HepG2 (cell line): ENCODE measurements around the gene PTPA. TPM values are rescaled to one million over a fixed set of nuclear protein-coding genes. Genes with fewer than 3 reads are reported as not detected.

Source experiments
- CENPT ChIP-seq: sonication (generic); formaldehyde crosslinking; IDR thresholded peaks from 2 replicates; pipeline ENCODE4 v1.8.0; 2022; ENCODE audit warnings: low read depth, mild to moderate bottlenecking, moderate library complexity, missing genetic modification reagents
- GABPA ChIP-seq, 2 experiments: IDR thresholded peaks; 2 replicates each; pipeline ENCODE4 v1.6.1; 2011 to 2016; ENCODE audit warnings: low read depth in 2 of 2, low read length in 1 of 2, missing biosample characterization in 1 of 2, missing genetic modification characterization in 1 of 2
- HOXA9 ChIP-seq: sonication (generic); formaldehyde crosslinking; IDR thresholded peaks from 2 replicates; pipeline ENCODE4 v1.8.1; 2022; ENCODE audit warnings: missing genetic modification reagents, mild to moderate bottlenecking, moderate library complexity, borderline replicate concordance
- LCORL ChIP-seq, 2 experiments: fragments of 450-650 bp in 1 of 2; sonication (generic) in 1 of 2; formaldehyde crosslinking in 1 of 2; IDR thresholded peaks; 2 replicates each; pipeline versions ENCODE4 v1.5.0 to v1.6.1; 2017 to 2020; ENCODE audit warnings: antibody characterized with exemption in 1 of 2, missing genetic modification reagents in 1 of 2
- MAZ ChIP-seq, 2 experiments: sonication (generic) in 1 of 2; formaldehyde crosslinking in 1 of 2; IDR thresholded peaks; 2 replicates each; pipeline versions ENCODE4 v1.5.0 to v1.6.1; 2012 to 2020; ENCODE audit warnings: low read depth in 2 of 2, mild to moderate bottlenecking in 2 of 2, borderline replicate concordance in 1 of 2, improper control_type of control experiment in 1 of 2, low read length in 1 of 2, missing genetic modification reagents in 1 of 2, moderate library complexity in 1 of 2
- MXI1 ChIP-seq: IDR thresholded peaks from 3 replicates; pipeline ENCODE4 v1.6.1; 2012; ENCODE audit warnings: low read depth, low read length, inconsistent platforms, borderline replicate concordance
- NR2F6 ChIP-seq, 2 experiments: IDR thresholded peaks; 2 replicates each; pipeline ENCODE4 v1.6.1; 2016; ENCODE audit warnings: antibody characterized with exemption in 1 of 2, mild to moderate bottlenecking in 1 of 2
- PHF20 ChIP-seq: sonication (generic); formaldehyde crosslinking; IDR thresholded peaks from 2 replicates; pipeline ENCODE4 v1.5.0; 2020; ENCODE audit warnings: mild to moderate bottlenecking, missing genetic modification reagents
- PHF21A ChIP-seq: sonication (generic); formaldehyde crosslinking; IDR thresholded peaks from 2 replicates; pipeline ENCODE4 v1.5.0; 2020; ENCODE audit warnings: mild to moderate bottlenecking, missing genetic modification reagents
- PHF8 ChIP-seq: sonication (generic); formaldehyde crosslinking; IDR thresholded peaks from 2 replicates; pipeline ENCODE4 v1.5.0; 2020; ENCODE audit warnings: missing genetic modification reagents
- RBFOX2 ChIP-seq: fragments of 200-400 bp; formaldehyde crosslinking; IDR thresholded peaks from 2 replicates; pipeline ENCODE4 v1.6.1; 2017; ENCODE audit warnings: low read depth, mild to moderate bottlenecking, low read length
- SAP130 ChIP-seq: IDR thresholded peaks from 2 replicates; pipeline ENCODE4 v1.6.1; 2016; ENCODE audit warnings: low read depth
- SIN3A ChIP-seq: IDR thresholded peaks from 2 replicates; pipeline ENCODE4 v1.6.1; 2011; ENCODE audit warnings: low read depth, mild to moderate bottlenecking, control low read depth, low read length, borderline replicate concordance
- SOX5 ChIP-seq: IDR thresholded peaks from 2 replicates; pipeline ENCODE4 v1.6.1; 2016; ENCODE audit warnings: borderline replicate concordance
- SP1 ChIP-seq, 2 experiments: fragments of 450-650 bp in 1 of 2; sonication (generic) in 1 of 2; formaldehyde crosslinking in 1 of 2; IDR thresholded peaks; 2 replicates each; pipeline versions ENCODE4 v1.4.0 to v1.6.1; 2016 to 2020; ENCODE audit warnings: missing genetic modification reagents in 1 of 2
- TAF1 ChIP-seq: sonication (generic); formaldehyde crosslinking; IDR thresholded peaks from 2 replicates; pipeline ENCODE4 v1.4.0; 2020; ENCODE audit warnings: missing genetic modification reagents
- THAP11 ChIP-seq: IDR thresholded peaks from 2 replicates; pipeline ENCODE4 v1.6.1; 2016; ENCODE audit warnings: missing biosample characterization, missing genetic modification reagents
- ZNF232 ChIP-seq: sonication (generic); formaldehyde crosslinking; IDR thresholded peaks from 2 replicates; pipeline ENCODE4 v1.4.0; 2020; ENCODE audit warnings: missing genetic modification reagents, borderline replicate concordance
- ZNF253 ChIP-seq: sonication (generic); formaldehyde crosslinking; IDR thresholded peaks from 2 replicates; pipeline ENCODE4 v1.8.0; 2022; ENCODE audit warnings: mild to moderate bottlenecking, missing genetic modification reagents, borderline replicate concordance
- ZNF343 ChIP-seq: sonication (generic); formaldehyde crosslinking; IDR thresholded peaks from 2 replicates; pipeline ENCODE4 v1.4.0; 2020; ENCODE audit warnings: mild to moderate bottlenecking, missing genetic modification reagents
- polyA plus RNA-seq, 8 experiments: library from polyadenylated mRNA; depleted of rRNA in 3 of 8; stranded (reverse) in 7 of 8; unstranded in 1 of 8; fragments of >200 nt; fragmentation: Illumina TruSeq in 4 of 8; extraction: Trizol in 4 of 8; gene quantifications; 2 replicates each; pipeline versions ENCODE4 v1.2.1 to v1.2.3, GENCODE V29; 2011 to 2016; ENCODE audit warnings: low read depth in 4 of 8, missing spikeins in 1 of 8, mixed read lengths in 1 of 8; ENCODE audit not compliant: insufficient read depth in 1 of 8
- total RNA-seq, 5 experiments: library from RNA; depleted of rRNA; stranded (reverse); fragments of >200 nt; fragmentation: Illumina TruSeq; extraction: Trizol; gene quantifications; 2 replicates each; pipeline ENCODE4 v1.2.3, GENCODE V29; 2016; ENCODE audit warnings: low read depth in 1 of 5
- TF ChIP-seq, protein P1 (sequence below): sonication (generic); formaldehyde crosslinking; IDR thresholded peaks from 2 replicates; pipeline ENCODE4 v1.4.0; 2020; ENCODE audit warnings: missing genetic modification reagents
- TF ChIP-seq, protein P2 (sequence below): sonication (generic); formaldehyde crosslinking; conservative IDR thresholded peaks from 2 replicates; pipeline ENCODE4 v1.4.0; 2020; ENCODE audit warnings: missing genetic modification reagents
- TF ChIP-seq, protein P3 (sequence below): sonication (generic); formaldehyde crosslinking; IDR thresholded peaks from 2 replicates; pipeline ENCODE4 v1.4.0; 2020; ENCODE audit warnings: missing genetic modification reagents

Gene PTPA
- total and polyA plus RNA-seq, 2 of the 13 experiments (the other 11 are each of a cell fraction or from before 2014, with no cell fraction given), result 79.3 to 105 TPM

DNA sequence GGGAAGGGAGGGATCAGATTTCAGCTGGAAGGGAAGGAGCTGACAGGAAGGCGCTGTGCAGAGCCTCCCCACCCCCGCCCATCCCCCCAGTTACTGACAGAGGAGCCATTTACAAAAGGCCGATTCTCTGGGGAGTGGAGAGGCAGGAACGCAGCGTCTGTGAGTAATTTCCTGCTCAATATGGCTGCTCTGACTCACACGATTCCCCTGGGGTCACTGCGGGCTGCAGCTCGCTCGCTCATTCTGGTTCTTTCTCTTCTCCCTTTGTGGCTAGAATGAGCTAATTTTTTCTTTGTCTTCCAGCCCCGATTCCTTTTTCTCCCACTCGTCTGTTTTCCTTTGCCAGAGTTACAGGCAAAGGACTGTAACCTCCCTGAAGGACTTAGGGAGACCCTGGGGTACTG lies 28.8 kb downstream of the PTPA start (continued):
- TF ChIP-seq SOX5 (CRISPR knock-in tag), result peak; percentile 8; the same call in 1 of the 2 replicates
- peak; percentile 52; the same call in 1 of the 2 replicates for TF ChIP-seq SIN3A
- TF ChIP-seq SAP130 (CRISPR knock-in tag), result peak; percentile 70
- TF ChIP-seq RBFOX2, result peak; percentile 64
- no peak for TF ChIP-seq ZNF253 (CRISPR knock-in tag)
- TF ChIP-seq HOXA9 (CRISPR knock-in tag), result no peak
- TF ChIP-seq LCORL (IDR thresholded peaks at IDR 0.05), result 0 out of 2 replicates have a peak, but pooled peaks have one; percentile 44
- no peak for TF ChIP-seq LCORL (CRISPR knock-in tag; IDR thresholded peaks at IDR 0.05)
- TF ChIP-seq TAF1 (CRISPR knock-in tag), result peak; percentile 66; the same call in 1 of the 2 replicates
- TF ChIP-seq, protein P1, sequence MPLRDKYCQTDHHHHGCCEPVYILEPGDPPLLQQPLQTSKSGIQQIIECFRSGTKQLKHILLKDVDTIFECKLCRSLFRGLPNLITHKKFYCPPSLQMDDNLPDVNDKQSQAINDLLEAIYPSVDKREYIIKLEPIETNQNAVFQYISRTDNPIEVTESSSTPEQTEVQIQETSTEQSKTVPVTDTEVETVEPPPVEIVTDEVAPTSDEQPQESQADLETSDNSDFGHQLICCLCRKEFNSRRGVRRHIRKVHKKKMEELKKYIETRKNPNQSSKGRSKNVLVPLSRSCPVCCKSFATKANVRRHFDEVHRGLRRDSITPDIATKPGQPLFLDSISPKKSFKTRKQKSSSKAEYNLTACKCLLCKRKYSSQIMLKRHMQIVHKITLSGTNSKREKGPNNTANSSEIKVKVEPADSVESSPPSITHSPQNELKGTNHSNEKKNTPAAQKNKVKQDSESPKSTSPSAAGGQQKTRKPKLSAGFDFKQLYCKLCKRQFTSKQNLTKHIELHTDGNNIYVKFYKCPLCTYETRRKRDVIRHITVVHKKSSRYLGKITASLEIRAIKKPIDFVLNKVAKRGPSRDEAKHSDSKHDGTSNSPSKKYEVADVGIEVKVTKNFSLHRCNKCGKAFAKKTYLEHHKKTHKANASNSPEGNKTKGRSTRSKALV (CRISPR knock-in tag), result peak; percentile 18; the same call in 1 of the 2 replicates
- 0 out of 2 replicates have a peak, but pooled peaks have one; percentile 28 for TF ChIP-seq PHF20 (CRISPR knock-in tag)
- TF ChIP-seq, protein P2, sequence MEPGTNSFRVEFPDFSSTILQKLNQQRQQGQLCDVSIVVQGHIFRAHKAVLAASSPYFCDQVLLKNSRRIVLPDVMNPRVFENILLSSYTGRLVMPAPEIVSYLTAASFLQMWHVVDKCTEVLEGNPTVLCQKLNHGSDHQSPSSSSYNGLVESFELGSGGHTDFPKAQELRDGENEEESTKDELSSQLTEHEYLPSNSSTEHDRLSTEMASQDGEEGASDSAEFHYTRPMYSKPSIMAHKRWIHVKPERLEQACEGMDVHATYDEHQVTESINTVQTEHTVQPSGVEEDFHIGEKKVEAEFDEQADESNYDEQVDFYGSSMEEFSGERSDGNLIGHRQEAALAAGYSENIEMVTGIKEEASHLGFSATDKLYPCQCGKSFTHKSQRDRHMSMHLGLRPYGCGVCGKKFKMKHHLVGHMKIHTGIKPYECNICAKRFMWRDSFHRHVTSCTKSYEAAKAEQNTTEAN (CRISPR knock-in tag), result 0 out of 2 replicates have a peak, but pooled peaks have one; percentile 22
- peak; percentile 42 for TF ChIP-seq GABPA (IDR thresholded peaks at IDR 0.05; ENCODE audit: low read depth, low read length)
- TF ChIP-seq GABPA (CRISPR knock-in tag; IDR thresholded peaks at IDR 0.05; ENCODE audit: low read depth), result peak; percentile 73
- peak; percentile 11; the same call in 1 of the 2 replicates for TF ChIP-seq PHF21A (CRISPR knock-in tag)
- no peak; the same call in 1 of the 2 replicates for TF ChIP-seq NR2F6 (IDR thresholded peaks at IDR 0.05)
- TF ChIP-seq NR2F6 (CRISPR knock-in tag; IDR thresholded peaks at IDR 0.05), result 0 out of 2 replicates have a peak, but pooled peaks have one; percentile 8
- peak; percentile 53; the same call in 1 of the 3 replicates for TF ChIP-seq MXI1
- TF ChIP-seq THAP11 (CRISPR knock-in tag), result peak; percentile 39
- TF ChIP-seq ZNF232 (CRISPR knock-in tag), result no peak
- TF ChIP-seq SP1 (IDR thresholded peaks at IDR 0.05), result no peak
- TF ChIP-seq SP1 (CRISPR knock-in tag; IDR thresholded peaks at IDR 0.05), result peak; percentile 34
- TF ChIP-seq ZNF343 (CRISPR knock-in tag), result no peak
- peak; percentile 76; the same call in 1 of the 2 replicates for TF ChIP-seq MAZ (IDR thresholded peaks at IDR 0.05; ENCODE audit: borderline replicate concordance, low read depth, low read length)
- TF ChIP-seq MAZ (CRISPR knock-in tag; IDR thresholded peaks at IDR 0.05; ENCODE audit: low read depth), result no peak; the same call in 1 of the 2 replicates
- TF ChIP-seq CENPT, result no peak
- TF ChIP-seq, protein P3, sequence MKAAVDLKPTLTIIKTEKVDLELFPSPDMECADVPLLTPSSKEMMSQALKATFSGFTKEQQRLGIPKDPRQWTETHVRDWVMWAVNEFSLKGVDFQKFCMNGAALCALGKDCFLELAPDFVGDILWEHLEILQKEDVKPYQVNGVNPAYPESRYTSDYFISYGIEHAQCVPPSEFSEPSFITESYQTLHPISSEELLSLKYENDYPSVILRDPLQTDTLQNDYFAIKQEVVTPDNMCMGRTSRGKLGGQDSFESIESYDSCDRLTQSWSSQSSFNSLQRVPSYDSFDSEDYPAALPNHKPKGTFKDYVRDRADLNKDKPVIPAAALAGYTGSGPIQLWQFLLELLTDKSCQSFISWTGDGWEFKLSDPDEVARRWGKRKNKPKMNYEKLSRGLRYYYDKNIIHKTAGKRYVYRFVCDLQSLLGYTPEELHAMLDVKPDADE (CRISPR knock-in tag), result no peak
- TF ChIP-seq PHF8 (CRISPR knock-in tag), result no peak
